DMS79 (cell line): ENCODE measurements around the gene KRCC1.
"Not testable (repeated sequence)": the region's sequence is repeated elsewhere in the genome, so short reads cannot be mapped to it uniquely, and the experiment has no call there.

Source experiments
- DNase-seq: peaks from one replicate; lab custom pipeline; 2025; lab: John Stamatoyannopoulos, UW

KRCC1 gene

DNA sequence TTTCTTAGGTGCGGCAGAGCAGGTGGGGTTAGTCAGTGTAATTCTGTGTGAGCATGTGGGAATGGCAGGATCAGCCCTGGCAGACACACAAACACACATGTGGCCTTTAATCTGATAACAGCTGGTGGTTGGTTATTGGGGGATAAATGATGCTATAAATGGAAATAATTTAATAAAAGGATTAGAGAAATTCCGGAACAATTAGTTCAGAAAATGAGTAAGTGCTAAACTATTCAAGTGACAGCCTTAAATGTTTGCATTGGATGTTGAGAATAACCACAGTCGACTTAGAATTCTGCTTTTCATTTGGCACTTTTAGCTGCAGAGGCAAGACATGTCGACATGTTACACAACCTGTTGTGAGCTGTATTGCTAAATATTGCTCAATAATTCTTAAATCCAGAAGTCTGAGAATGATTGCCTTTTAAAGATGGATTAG, 19.3 kb upstream of the KRCC1 start:
- no peak for DNase-seq

DNA sequence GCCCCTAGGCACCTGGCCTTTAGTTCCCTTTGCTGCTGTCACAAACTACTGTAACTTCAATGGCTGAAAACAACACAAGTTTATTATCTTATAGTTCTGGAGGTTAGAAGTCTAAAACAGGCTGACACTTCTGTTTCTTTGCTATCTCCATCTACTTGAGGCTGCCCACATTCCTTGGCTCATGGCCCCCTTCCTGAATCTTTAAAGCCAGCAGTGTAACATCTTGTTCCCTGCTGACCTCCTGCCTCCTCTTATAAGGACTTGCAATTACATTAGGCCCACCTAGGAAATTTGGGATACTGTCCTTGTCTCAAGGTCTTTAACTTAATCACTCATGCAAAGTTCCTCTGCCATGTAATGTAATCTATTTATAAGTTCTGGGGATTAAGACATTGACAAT, 18.6 kb upstream of the KRCC1 start:
- no peak for DNase-seq

- DNase-seq = no peak
Observed at GRCh38 chr2:88071365-88071764, 15.8 kb upstream of the KRCC1 start.

DNA sequence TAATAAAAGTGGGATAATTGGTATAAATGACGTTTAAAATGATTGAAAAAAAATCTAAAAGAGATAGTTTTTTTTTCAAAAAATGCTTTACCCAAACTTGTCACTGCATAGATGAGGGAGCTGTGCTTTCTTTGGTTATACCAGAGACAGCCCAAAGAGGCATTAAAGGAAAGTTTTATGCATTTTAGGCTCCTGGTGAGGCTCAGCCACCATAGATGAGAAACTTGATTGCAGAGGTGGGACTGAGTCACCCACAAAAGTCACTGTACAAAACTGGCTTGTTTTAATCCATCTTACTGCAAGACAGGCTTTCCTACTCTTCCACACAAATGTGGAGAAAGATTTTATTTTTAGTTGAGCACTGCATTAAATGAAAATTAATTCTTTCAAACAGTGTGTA, 14.5 kb upstream of the KRCC1 start:
- no peak for DNase-seq

- no peak for DNase-seq
Observed at GRCh38 chr2:88069117-88069516, 13.5 kb upstream of the KRCC1 start.

DNA sequence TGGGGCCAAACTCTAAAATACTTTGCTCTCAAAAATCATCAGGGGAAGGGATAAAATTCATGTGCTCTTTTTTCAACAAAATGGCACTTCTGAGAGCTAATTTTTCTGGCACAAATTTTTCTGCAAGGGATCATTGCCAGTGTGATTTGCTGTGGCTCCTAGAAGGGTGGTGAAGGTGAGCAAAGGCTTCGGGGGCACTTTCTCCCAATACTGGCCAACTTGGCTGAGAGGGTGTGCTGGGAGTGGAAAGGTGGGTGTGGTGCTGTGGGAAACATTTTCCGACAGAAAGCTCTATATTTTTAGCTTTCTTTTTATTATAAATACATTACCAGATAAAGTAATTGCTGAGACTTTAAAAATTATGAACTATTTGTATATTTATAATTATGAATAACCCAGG, 12.5 kb upstream of the KRCC1 start:
- DNase-seq = no peak

DNA sequence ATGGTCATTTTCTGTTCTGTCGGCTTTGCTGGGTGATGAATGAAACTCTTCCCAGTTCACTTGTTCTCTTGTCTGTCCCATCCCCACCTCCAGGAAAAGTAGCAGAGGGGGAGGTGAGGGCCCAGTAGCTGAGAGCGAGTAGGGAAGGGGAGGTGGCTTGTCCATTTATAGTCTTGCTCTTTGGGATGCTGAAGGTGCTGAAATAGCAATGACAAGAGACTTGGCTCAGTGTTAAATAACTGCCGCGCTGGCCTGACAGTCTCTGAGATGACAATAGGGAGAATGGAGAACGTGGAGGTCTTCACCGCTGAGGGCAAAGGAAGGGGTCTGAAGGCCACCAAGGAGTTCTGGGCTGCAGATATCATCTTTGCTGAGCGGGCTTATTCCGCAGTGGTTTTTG, 12.0 kb upstream of the KRCC1 start, which contains the start of gene SMYD1:
Gene SMYD1 (plus strand): TSS at position 228 of the 400 bp plus-strand sequence. CDS start 40 bp downstream, at position 268.
- DNase-seq = no peak

- DNase-seq = no peak
Observed at GRCh38 chr2:88067189-88067588, 11.6 kb upstream of the KRCC1 start.

DNA sequence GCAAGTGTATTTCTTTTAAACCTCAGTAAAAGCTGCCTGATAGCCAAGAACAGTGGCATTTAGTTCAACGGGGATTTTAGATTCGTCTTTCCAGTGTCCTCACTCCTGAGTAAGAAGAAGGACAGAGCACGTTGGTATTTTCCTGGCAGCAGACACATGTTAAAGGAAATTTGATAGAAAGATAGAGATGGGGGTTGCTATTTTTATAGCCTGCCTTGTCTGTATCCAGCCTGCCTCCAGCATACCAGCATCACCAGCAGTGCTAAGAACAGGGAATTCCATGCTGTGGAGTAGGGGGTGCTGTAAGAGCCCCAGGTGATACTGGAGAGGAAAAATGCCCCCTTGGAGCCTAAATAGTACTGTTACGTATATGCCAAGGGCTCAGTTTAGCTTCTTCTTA, 11.0 kb upstream of the KRCC1 start:
- DNase-seq = no peak

- no peak for DNase-seq
Observed at GRCh38 chr2:88061295-88061694, 5.7 kb upstream of the KRCC1 start.

DNA sequence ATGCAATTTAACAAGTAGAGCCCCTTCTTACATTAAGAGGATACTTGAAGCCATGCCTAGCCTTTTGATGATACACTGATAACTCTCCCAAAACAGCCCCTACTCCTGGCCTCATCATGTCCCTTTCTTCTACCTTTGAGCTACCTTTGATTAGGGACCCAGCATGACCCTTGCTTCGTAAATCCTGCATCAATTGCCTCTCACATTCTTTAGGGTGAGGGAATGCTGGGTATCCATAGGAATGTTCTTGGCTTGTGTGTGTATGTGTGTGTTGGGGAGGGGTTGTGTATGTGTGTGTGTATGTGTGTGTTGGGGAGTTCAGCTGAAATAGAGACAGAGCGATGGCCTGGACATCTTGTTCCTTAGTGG, 5.3 kb upstream of the KRCC1 start:
- no peak for DNase-seq

DNA sequence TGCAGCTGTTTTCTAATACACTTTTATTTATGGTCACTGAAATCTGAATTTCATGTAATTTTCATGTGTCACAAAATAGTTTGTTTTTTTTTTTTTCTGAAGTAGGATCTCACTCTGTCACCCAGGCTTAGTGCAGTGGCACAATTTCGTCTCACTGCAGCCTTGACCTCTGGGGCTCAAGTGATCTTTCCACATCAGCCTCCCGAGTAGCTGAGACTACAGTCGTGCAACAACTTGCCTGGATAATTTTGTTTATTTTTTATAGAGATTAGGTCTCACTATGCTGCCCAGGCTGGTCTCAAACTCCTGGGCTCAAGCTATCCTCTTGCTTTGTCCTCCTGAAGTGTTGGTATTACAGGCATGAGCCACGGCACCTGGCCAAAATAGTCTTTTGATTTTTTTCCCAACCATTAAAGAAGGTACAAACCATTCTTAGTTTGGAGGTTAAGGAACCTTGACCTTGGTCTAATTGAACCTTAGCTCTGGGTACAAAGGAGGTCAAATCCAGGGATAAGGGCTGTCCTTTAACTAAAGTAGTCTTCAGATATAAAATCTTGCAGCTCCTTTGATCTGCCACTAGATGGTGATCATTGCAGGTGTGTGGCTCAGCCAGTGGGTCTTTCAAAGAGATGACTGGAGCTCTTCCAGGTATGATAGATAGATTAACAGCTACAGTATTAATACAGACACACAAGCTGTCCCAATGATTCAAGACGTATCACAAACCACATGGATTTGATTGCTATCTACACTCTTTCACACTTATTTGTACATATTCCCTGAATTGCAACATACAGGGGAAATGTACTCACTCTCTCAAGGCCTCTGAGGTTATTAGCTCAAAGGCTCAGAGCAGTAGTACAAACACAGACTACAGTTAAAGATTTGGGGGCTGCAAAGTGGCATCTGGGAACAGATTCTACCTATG, 4.7 kb upstream of the KRCC1 start:
- DNase-seq = no peak

GRCh38 chr2:88058191-88058590, 2.6 kb upstream of the KRCC1 start:
- no peak for DNase-seq

DNA sequence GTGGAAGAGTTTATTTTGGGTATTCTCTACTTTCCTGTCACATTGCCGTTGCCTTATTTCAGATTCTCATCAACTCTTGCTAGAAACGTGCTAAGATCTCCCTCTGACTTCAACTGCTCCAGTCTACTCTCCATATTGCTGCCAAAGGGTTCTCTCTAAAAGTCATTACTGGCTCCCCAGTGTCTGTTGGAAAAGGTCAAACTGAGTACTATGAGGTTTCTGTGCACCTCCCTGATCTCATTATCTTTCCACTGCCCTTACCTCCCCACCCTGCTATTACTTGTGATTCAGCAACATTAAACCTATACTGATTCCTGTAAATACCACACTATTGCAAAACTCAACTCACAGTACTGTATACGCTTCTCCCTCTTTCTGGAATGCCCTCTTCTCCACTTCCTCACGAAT, 1.9 kb upstream of the KRCC1 start:
- DNase-seq = no peak

- DNase-seq = no peak
Observed at GRCh38 chr2:88054782-88055370, 707 bp downstream of the KRCC1 start.

DNA sequence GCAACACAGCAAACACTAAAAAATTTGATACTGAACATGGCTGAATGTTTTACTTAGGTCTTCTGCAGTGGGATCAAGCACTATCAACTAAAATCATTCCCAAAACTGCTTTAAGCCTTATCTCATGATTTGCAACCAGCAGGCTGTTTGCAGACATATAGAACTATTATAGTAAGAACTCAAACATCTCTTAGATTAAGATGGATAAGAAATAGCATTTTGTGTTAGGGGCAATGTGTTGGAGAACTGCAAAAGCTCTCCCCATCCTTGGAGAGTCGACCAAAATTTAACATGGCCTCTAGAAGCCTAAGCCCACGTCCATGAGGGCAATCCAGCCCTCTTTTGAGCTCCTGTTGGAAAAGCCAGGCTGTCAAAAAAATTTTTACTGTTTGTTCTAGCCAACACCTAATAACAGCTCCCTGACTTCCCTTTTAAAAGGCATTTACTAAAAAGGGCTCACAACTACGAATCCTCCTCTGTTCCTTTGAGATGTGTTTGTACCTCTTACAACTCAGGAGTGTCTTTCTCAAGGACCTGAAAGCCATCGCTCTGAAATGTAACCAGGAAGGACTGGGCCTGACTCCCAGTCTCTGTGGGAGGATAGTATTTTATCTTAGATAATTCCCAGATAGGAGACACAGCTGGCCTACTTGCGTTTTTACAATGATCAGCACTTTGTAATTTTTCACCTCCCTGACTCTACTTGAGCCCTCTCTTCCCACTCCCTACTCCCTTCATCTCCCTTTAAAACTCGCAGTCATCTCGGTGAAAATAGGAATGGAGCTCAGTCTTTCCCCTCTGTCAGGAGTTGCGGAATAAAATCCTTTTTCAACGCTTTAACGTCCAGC, 1.4 kb downstream of the KRCC1 start:
- DNase-seq = no peak

- DNase-seq = no peak
Observed at GRCh38 chr2:88053296-88053695, 2.3 kb downstream of the KRCC1 start.

DNA sequence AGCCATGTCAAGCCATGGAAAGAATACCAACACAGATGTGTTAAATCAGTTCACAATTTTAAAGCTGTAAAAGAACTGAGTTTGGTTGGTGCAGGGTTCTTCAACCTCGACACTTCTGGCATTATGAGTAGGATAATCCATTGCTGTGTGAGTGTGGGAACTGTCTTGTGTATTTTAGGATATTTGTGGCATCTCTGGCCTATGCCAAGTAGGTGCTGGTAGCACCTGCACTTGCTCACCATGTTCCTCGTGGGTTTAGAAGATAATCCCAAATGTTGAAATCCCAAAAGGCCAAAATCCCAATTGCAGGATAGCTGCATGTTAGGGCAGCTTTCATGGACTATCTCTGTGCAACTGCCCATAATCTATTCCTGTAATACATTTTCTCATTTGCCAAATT, 3.8 kb downstream of the KRCC1 start:
- DNase-seq = no peak

- no peak for DNase-seq
Observed at GRCh38 chr2:88049622-88050021, 6.0 kb downstream of the KRCC1 start.

GRCh38 chr2:88048541-88048940, 7.0 kb downstream of the KRCC1 start:
- no peak for DNase-seq

- not testable (repeated sequence) for DNase-seq
Observed at GRCh38 chr2:88045561-88045960, 10.0 kb downstream of the KRCC1 start.

DNA sequence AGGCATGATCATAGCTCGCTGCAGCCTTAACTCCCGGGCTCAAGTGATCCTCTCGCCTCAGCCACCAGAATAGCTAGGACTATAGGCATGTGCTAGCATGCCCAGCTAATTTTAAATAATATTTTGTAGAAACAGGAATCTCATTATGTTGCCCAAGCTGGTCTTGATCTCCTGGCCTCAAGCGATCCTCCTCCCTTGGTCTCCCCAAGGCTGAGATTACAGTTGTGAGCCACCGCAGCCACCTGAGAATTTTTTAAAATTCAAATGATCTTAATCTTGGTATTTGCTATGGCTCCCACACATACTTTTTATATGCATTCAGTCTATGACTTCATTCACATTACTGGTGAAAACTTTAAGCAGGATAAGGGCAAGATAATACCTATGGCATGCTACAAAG, 13.1 kb downstream of the KRCC1 start:
- no peak for DNase-seq
